Tibial nerve (tissue), 4 donors: Measurements from ENCODE around the gene SLC25A47.

ENCODE experiments used
- EP300 ChIP-seq, 2 donors: sonication (generic); formaldehyde crosslinking; IDR thresholded peaks; one replicate each; pipeline ENCODE4 v1.6.1; 2017; ENCODE audit warnings: antibody characterized with exemption in 2 of 2, mild to moderate bottlenecking in 1 of 2
- POLR2A ChIP-seq, 2 donors: fragments of 450-650 bp; IDR thresholded peaks; one replicate each; pipeline ENCODE4 v1.6.1; 2017; ENCODE audit warnings: antibody characterized with exemption in 2 of 2, mild to moderate bottlenecking in 2 of 2, moderate library complexity in 2 of 2
- TF ChIP-seq, protein P1 (sequence below), 5 experiments: fragments of 200-600 bp in 3 of 5; fragments of 450-650 bp in 2 of 5; sonication (generic) in 3 of 5; IDR thresholded peaks; one replicate each; pipeline ENCODE4 v1.5.1; 2016 to 2019; ENCODE audit warnings: antibody characterized with exemption in 5 of 5, mild to moderate bottlenecking in 3 of 5, moderate library complexity in 2 of 5

- TF ChIP-seq, protein P1, sequence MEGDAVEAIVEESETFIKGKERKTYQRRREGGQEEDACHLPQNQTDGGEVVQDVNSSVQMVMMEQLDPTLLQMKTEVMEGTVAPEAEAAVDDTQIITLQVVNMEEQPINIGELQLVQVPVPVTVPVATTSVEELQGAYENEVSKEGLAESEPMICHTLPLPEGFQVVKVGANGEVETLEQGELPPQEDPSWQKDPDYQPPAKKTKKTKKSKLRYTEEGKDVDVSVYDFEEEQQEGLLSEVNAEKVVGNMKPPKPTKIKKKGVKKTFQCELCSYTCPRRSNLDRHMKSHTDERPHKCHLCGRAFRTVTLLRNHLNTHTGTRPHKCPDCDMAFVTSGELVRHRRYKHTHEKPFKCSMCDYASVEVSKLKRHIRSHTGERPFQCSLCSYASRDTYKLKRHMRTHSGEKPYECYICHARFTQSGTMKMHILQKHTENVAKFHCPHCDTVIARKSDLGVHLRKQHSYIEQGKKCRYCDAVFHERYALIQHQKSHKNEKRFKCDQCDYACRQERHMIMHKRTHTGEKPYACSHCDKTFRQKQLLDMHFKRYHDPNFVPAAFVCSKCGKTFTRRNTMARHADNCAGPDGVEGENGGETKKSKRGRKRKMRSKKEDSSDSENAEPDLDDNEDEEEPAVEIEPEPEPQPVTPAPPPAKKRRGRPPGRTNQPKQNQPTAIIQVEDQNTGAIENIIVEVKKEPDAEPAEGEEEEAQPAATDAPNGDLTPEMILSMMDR (IDR thresholded peaks at IDR 0.05): no peak
- no peak for TF ChIP-seq POLR2A (IDR thresholded peaks at IDR 0.05)
- TF ChIP-seq EP300 (IDR thresholded peaks at IDR 0.05): no peak
Observed at GRCh38 chr14:100299238-100299560, 23.9 kb upstream of the SLC25A47 start.
